ENCODE results near the gene DFFA.

DNA sequence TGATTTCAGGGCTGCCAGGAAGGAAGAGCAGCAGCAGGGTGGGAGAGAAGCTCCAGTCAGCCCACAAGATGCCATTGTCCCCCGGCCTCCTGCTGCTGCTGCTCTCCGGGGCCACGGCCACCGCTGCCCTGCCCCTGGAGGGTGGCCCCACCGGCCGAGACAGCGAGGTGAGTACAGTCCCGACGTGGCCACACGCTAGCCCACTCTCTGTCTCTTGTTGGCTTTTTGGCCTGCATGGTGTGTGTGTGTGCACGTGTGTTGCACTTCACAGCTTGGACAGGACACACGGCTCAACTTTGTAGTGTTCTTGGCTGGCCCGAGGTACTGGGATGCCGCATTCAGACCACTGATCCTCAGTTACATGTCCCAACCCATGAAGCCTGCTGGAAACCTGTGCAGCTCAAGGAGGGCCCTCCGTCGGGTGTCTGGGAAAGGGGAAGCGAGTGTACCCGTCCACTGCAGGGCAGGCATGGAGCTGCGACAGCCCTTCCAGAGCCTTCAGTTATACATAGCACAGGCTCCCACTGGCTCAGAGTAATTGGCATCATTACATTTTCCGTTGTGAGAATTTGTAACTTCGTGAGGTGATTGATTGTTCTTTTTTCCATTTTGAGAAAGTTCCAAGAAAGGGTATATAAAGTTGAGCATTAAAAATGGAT lies 22.0 kb downstream of the DFFA start:
- TF ChIP-seq, protein P1, sequence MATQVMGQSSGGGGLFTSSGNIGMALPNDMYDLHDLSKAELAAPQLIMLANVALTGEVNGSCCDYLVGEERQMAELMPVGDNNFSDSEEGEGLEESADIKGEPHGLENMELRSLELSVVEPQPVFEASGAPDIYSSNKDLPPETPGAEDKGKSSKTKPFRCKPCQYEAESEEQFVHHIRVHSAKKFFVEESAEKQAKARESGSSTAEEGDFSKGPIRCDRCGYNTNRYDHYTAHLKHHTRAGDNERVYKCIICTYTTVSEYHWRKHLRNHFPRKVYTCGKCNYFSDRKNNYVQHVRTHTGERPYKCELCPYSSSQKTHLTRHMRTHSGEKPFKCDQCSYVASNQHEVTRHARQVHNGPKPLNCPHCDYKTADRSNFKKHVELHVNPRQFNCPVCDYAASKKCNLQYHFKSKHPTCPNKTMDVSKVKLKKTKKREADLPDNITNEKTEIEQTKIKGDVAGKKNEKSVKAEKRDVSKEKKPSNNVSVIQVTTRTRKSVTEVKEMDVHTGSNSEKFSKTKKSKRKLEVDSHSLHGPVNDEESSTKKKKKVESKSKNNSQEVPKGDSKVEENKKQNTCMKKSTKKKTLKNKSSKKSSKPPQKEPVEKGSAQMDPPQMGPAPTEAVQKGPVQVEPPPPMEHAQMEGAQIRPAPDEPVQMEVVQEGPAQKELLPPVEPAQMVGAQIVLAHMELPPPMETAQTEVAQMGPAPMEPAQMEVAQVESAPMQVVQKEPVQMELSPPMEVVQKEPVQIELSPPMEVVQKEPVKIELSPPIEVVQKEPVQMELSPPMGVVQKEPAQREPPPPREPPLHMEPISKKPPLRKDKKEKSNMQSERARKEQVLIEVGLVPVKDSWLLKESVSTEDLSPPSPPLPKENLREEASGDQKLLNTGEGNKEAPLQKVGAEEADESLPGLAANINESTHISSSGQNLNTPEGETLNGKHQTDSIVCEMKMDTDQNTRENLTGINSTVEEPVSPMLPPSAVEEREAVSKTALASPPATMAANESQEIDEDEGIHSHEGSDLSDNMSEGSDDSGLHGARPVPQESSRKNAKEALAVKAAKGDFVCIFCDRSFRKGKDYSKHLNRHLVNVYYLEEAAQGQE (IDR thresholded peaks at IDR 0.05; ENCODE audit: insufficient read depth in 1 of 2, low read depth in 2 of 2, low read length in 2 of 2) = no peak
- no peak for TF ChIP-seq TAF1 (IDR thresholded peaks at IDR 0.05; ENCODE audit: borderline replicate concordance, insufficient read depth, low read length)
- TF ChIP-seq SIN3A (IDR thresholded peaks at IDR 0.05; ENCODE audit: borderline replicate concordance, insufficient read depth, low read length) = no peak
- no peak for TF ChIP-seq POLR2AphosphoS5 (IDR thresholded peaks at IDR 0.05; ENCODE audit: low read depth, low read length)
- no peak for TF ChIP-seq FOXP2 (optimal IDR thresholded peaks at IDR 0.05; ENCODE audit: borderline replicate concordance, extremely low read depth, extremely low read length, insufficient read depth)

Data from PFSK-1 (cell line).